Activated CD8-positive, alpha-beta T cell treated with anti-CD3 and anti-CD28 coated beads, Interleukin-2, amount 10 ng/mL, durations not matched to agents 7 days and 5 days (primary cell): Measurements from ENCODE around the gene TPPP. TPM values are rescaled to one million over a fixed set of nuclear protein-coding genes. Genes with fewer than 3 reads are reported as not detected.

Experiments used
- ATAC-seq: fragments of 150-1000 bp; cut with Tn5 transposase; one replicate; pipeline ENCODE4 v1.10.0; 2021; ENCODE audit warnings: moderate library complexity
- CTCF ChIA-PET: fragments of 350-600 bp; sonication (Branson Sonifier 250); formaldehyde crosslinking; loops from one replicate; lab custom pipeline; 2021; ENCODE audit warnings: antibody characterized with exemption; lab: Charles Lee
- POLR2A ChIA-PET: fragments of 350-600 bp; sonication (Branson Sonifier 250); formaldehyde crosslinking; loops from one replicate; lab custom pipeline; 2021; ENCODE audit warnings: antibody characterized with exemption; lab: Charles Lee
- DNase-seq: peaks from one replicate; pipeline ENCODE4 v3.0.0-alpha.2; 2020
- H3K27ac Mint-ChIP-seq: one replicate; pipeline ENCODE4 v1.8.0; 2021; ENCODE audit warnings: mild to moderate bottlenecking, mixed read lengths
- H3K27me3 Mint-ChIP-seq: one replicate; pipeline ENCODE4 v1.8.0; 2021; ENCODE audit warnings: low read depth, mixed read lengths
- H3K36me3 Mint-ChIP-seq: one replicate; pipeline ENCODE4 v1.8.0; 2021; ENCODE audit warnings: low read depth, mixed read lengths
- H3K4me1 Mint-ChIP-seq: one replicate; pipeline ENCODE4 v1.8.0; 2021; ENCODE audit warnings: low read depth, mixed read lengths
- H3K4me3 Mint-ChIP-seq: one replicate; pipeline ENCODE4 v1.8.0; 2021; ENCODE audit warnings: mild to moderate bottlenecking, mixed read lengths
- H3K9me3 Mint-ChIP-seq: one replicate; pipeline ENCODE4 v1.8.0; 2022; ENCODE audit warnings: mixed read lengths; ENCODE audit not compliant: insufficient read depth
- total RNA-seq, 2 experiments: library from RNA; stranded (reverse); gene quantifications; one replicate each; pipeline ENCODE4 v1.2.3, GENCODE V29; 2021

TPPP gene
- total RNA-seq, 2 experiments from 2014 or later = 0.08 TPM; not detected in 1

DNA sequence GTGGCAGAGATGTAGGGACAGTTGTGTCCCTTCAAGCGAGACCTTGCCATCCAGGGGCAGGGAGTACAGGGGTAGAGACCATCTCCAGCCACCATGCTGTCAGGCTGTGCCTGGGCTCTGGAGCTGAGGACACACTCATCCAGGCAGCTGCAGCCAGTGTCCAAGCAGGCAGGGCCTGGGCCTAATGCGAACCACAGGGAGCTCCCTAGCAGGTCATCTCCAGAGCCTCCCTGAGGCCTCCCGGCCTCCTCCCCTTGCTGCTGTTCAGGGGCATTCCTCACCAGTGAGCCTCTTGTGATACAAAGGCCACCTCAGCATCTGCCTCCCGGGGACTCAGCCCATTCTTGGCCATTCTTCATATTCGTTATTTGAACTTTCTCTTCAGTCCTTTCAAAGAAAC, 35.0 kb downstream of the TPPP start:
- H3K9me3 Mint-ChIP-seq = no peaks in the 10 kb centered on the region
- H3K4me1 Mint-ChIP-seq = no peaks in the 10 kb centered on the region
- ATAC-seq (no peak), DNase-seq (no peak)
- no peak overlapping the region for H3K27ac Mint-ChIP-seq
- H3K27me3 Mint-ChIP-seq = no peaks in the 10 kb centered on the region
- CTCF ChIA-PET = no interaction called here
- POLR2A ChIA-PET = no interaction called here
- H3K36me3 Mint-ChIP-seq = peaks cover 40% of the 10 kb centered on the region
- H3K4me3 Mint-ChIP-seq = no peak overlapping the region

DNA sequence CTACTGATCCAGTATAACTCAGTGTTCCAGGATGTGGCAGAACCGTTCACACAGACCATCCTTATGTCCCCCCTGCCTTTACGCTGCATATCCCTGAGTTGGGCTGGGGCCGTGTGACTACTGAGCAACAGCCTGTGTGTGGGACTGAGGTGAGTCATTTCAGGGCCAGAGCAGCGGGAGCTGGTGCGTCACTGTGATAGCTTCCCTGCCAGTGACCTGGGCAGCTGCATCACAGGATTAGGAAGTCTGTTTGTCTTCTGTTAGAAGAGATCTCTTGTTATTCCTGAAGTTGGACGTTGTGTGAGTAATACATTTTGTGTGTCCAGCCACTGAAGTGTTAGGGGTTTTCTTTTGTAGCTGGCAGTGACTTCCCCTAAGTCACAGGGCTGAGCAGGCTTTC, 35.6 kb downstream of the TPPP start:
- H3K27me3 Mint-ChIP-seq = no peaks in the 10 kb centered on the region
- H3K4me1 Mint-ChIP-seq = no peaks in the 10 kb centered on the region
- H3K27ac Mint-ChIP-seq = peak overlapping the region; percentile 40
- ChIA-PET CTCF (no interaction called here), POLR2A (no interaction called here)
- ATAC-seq = no peak
- H3K9me3 Mint-ChIP-seq = no peaks in the 10 kb centered on the region
- H3K4me3 Mint-ChIP-seq = no peak overlapping the region
- DNase-seq = no peak
- peaks cover 41% of the 10 kb centered on the region for H3K36me3 Mint-ChIP-seq

DNA sequence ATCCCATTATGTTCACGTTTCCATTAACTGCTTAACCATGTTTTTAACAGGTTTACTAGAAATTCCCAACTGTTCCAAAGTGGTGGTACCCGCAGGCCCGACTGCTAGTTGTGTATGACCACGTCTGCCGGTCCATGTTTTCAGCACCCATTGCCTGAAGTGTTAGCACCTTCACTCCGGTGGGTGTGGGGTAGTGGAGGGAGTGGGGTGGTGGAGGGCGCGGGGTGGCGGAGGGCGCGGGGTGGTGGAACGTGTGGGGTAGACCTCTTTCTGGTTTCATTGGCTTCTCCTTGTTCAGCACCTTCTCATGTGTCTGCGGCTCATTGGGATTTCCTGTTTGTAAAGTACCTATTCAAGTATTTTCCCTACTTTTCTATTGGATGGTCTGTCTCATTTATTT, 37.7 kb downstream of the TPPP start:
- no peaks in the 10 kb centered on the region for H3K4me1 Mint-ChIP-seq
- CTCF ChIA-PET = interaction anchor here (0.8 to 1.2 kb wide), 2 partner anchors 14 to 209 kb away, joined by 3 read pairs; no protein-coding TSS in a partner anchor
- DNase-seq (no peak), ATAC-seq (no peak)
- H3K9me3 Mint-ChIP-seq = no peaks in the 10 kb centered on the region
- peaks cover 42% of the 10 kb centered on the region for H3K36me3 Mint-ChIP-seq
- H3K27me3 Mint-ChIP-seq = no peaks in the 10 kb centered on the region
- H3K4me3 Mint-ChIP-seq = no peak overlapping the region
- POLR2A ChIA-PET = no interaction called here
- H3K27ac Mint-ChIP-seq = no peak overlapping the region

DNA sequence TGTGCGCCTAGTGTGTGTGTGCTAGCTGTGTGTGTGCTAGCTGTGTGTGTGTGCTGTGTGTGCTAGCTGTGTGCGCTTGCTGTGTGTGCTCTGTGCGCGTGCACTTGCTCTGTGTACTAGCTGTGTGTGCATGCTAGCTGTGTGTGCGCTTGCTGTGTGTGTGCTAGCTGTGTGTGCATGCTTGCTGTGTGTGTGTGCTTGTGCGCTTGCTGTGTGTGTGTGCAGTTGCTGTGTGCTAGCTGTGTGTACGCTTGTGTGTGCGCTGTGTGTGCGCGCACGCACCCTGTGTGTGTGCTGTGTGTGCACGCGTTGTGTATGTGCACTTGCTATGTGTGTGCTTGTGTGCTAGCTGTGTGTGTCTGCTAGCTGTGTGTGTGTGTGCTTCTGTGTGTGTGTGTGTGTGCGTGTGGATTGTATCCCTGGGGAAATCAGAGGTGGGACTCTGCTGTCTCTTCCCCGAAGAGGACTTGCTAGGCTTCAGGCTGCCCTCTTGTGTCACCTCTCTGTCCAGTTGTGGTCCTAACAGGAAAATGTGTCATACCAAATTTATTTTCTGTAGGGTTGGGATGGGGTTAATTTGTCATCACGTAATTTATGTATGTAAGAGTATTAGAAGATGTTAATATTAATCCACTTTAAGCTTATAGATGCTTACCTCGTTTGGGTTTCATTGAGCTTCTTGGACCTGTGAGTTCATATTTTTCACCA, 38.9 kb downstream of the TPPP start:
- ATAC-seq (no peak), DNase-seq (no peak)
- Mint-ChIP-seq H3K9me3 (no peaks in the 10 kb centered on the region), H3K4me3 (no peak overlapping the region), H3K36me3 (peaks cover 31% of the 10 kb centered on the region), H3K4me1 (no peaks in the 10 kb centered on the region), H3K27ac (no peak overlapping the region), H3K27me3 (no peaks in the 10 kb centered on the region)
- POLR2A ChIA-PET = interaction anchor here (0.6 to 1.1 kb wide), 2 partner anchors 86 to 180 kb away, joined by 3 read pairs; no protein-coding TSS in a partner anchor
- CTCF ChIA-PET = interaction anchor here (0.8 to 1.0 kb wide), 2 partner anchors 15 to 19 kb away, joined by 3 read pairs; no protein-coding TSS in a partner anchor

DNA sequence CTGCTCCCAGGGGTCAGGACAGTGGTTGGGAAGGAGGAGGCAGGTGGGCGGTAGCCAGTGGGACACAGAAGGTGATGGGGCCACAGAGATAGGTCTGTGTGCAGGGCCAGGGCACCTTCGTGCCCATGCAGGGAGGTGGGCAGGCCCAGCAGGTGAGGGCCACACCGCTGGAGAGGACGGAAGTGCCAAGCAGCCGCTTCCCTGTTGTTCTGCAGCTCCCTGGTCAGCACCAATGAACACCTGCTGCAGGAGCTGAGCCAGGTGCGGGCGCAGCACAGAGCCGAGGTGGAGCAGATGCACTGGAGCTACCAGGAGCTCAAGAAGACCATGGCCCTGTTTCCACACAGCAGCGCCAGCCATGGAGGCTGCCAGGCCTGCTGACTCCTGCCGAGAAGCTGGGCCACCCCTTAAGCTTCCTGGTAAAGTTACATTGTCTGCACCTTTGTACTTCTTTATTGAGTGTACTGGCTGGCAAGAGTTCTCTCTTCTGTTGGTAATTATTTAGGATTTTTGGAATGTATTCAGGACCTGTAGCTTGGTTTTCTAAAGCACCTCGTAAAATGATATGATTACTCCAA, 40.3 kb downstream of the TPPP start:
- no peak for ATAC-seq
- Mint-ChIP-seq H3K27ac (peak overlapping the region; percentile 58), H3K4me3 (no peak overlapping the region), H3K36me3 (peaks cover 22% of the 10 kb centered on the region), H3K27me3 (no peaks in the 10 kb centered on the region), H3K9me3 (no peaks in the 10 kb centered on the region), H3K4me1 (no peaks in the 10 kb centered on the region)
- no peak for DNase-seq
- CTCF ChIA-PET = interaction anchor here (1.1 kb wide), 1 partner anchor 206 kb away, joined by 3 read pairs; no protein-coding TSS in a partner anchor
- POLR2A ChIA-PET = no interaction called here

DNA sequence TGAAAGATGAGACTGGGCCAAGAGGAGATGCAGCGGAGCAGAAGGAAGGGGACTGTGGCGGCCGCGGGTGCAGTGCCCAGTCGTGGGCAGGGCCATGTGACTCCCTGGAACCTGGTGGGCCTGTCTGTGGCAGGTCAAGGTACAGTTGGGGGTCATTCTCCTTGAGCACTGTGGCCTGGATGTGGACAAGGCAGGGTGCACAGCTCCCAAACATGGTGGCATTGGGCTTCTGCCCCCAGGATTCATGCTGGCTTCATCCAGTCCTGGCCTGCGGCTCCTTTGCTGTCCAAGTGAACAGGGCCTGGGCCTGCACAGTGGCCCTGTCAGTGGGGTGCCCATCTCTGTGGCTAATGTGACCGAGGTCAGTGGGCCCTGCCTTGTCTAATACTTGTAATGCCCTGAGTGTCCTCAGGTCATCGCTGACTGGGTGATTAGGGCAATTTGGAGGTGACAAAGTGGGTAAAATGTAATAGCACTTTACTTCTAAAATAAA, 41.1 kb downstream of the TPPP start:
- CTCF ChIA-PET = no interaction called here
- Mint-ChIP-seq H3K27me3 (no peaks in the 10 kb centered on the region), H3K4me1 (no peaks in the 10 kb centered on the region), H3K9me3 (no peaks in the 10 kb centered on the region), H3K4me3 (no peak overlapping the region), H3K36me3 (peaks cover 17% of the 10 kb centered on the region), H3K27ac (no peak overlapping the region)
- POLR2A ChIA-PET = no interaction called here
- ATAC-seq (no peak), DNase-seq (no peak)

DNA sequence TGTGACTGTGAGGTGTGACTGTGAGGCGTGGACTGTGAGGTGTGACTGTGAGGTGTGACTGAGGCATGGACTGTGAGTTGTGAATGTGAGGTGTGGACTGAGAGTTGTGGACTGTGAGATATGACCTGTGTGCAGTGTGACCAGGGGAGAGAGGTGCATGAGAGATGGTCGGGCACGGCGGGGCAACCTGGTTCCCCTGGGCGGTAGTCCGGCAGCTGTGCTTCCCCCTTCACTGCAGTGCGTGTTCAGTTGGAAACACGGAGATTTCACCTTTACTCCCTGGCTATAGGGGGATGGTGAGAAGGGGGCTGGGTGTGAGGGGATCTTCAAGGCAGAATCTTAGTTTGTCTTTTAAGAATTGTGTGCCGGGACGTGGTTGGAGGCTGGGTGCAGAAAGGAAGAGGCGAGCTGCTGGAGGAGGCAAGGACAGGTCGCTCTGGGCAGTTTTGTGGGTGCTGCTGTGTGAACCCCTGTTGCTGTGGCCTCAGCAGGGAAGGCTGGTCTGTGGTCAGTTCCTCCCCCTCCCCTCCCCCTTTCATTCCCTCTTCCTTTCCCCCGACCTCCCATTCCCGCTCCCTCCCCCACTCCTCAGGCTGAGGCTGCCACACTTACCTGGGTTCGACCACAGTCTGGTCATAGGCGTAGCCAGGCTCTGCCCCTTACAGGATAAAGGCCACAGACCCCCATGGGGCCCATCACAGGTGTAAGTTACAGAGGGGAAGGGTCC, 41.7 kb downstream of the TPPP start:
- ChIA-PET CTCF (no interaction called here), POLR2A (interaction anchor here (0.5 kb wide), 1 partner anchor 265 kb away, joined by 4 read pairs; no protein-coding TSS in a partner anchor)
- no peaks in the 10 kb centered on the region for H3K4me1 Mint-ChIP-seq
- no peak for ATAC-seq
- no peak for DNase-seq
- no peak overlapping the region for H3K27ac Mint-ChIP-seq
- H3K4me3 Mint-ChIP-seq = no peak overlapping the region
- H3K36me3 Mint-ChIP-seq = peaks cover 16% of the 10 kb centered on the region
- no peaks in the 10 kb centered on the region for H3K27me3 Mint-ChIP-seq
- H3K9me3 Mint-ChIP-seq = no peaks in the 10 kb centered on the region

DNA sequence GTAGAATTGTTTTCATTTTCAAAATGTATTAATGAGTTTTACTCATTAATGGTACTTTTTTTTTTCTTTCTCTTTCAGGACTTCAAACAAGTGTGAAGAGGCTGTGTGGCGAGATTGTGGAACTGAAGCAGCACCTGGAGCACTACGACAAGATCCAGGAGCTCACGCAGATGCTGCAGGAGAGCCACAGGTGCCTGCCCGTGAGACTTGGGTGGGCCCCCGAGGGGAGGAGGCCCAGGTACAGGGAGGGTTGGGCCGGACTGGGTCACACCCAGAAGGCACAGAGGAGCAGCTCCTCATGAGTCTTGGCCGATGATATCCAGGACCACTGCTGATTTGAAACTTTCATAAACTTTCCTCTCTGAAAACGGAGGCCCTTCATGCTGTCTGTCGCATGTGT, 45.4 kb downstream of the TPPP start:
- peaks cover 3% of the 10 kb centered on the region for H3K4me1 Mint-ChIP-seq
- POLR2A ChIA-PET = no interaction called here
- peaks cover 28% of the 10 kb centered on the region for H3K36me3 Mint-ChIP-seq
- DNase-seq (no peak), ATAC-seq (no peak)
- H3K27me3 Mint-ChIP-seq = no peaks in the 10 kb centered on the region
- CTCF ChIA-PET = no interaction called here
- no peak overlapping the region for H3K27ac Mint-ChIP-seq
- H3K4me3 Mint-ChIP-seq = no peak overlapping the region
- H3K9me3 Mint-ChIP-seq = no peaks in the 10 kb centered on the region

DNA sequence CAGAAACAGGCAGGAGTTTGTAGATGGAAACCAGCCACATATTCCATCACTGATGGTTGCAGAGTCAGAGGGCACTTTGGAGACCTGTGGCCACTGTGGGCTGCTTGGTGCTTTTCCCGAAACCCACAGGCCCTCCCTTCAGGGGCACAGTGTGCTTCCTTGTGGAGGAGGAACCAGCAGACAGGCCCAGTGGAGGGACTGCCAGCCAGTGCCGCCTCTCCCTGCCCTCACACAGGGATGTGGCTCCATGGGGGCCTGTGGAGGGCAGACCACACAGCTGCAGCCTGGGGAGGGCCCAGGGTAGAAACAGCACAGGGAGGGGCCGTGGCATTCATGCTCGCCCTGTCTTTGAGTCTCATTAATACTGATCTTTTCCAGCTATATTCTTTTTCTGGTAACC, 45.8 kb downstream of the TPPP start:
- Mint-ChIP-seq H3K27me3 (no peaks in the 10 kb centered on the region), H3K9me3 (no peaks in the 10 kb centered on the region), H3K36me3 (peaks cover 28% of the 10 kb centered on the region), H3K4me1 (peaks cover 3% of the 10 kb centered on the region), H3K4me3 (no peak overlapping the region), H3K27ac (no peak overlapping the region)
- ChIA-PET POLR2A (no interaction called here), CTCF (no interaction called here)
- DNase-seq (no peak), ATAC-seq (no peak)

DNA sequence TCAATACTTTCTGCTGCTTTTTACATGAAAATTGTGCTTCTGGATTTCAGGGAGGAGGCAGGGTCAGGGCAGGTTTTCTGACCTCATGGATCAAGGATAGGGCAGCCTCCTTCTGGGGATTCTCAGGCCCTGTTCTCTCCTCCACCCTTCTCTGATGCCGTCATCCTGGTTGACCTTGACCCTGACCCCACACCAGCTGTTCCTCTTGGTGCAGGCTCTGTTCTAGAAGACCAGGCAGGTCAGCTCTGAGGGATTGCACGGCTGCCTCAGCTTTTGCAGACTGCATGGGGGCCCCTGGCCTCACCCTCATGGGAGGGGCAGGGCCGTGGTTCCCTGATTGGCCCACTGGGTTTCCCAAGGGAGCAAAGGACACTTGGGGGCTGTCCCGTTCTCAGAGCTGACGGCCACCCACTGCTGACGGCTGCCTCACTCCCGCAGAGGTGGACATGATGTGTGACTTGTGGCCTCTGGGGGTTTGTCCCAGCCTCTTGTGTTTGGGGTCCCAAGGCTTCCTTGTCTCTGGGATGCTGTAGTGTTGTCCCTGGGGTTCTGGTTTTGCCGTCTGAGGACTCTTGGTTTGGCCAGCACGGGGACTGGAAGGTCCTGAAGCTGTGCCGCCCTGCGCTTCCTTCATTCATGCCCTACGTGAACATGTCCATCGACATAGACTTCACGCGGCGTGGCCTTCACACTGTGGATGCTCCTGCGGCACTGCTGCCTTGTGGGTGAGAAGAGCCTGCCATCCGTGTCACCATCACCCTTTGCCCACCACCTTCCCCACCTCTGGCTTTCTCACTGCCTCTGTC, 46.6 kb downstream of the TPPP start:
- H3K36me3 Mint-ChIP-seq = peaks cover 22% of the 10 kb centered on the region
- ATAC-seq (no peak), DNase-seq (no peak)
- no peak overlapping the region for H3K27ac Mint-ChIP-seq
- no peak overlapping the region for H3K4me3 Mint-ChIP-seq
- H3K9me3 Mint-ChIP-seq = no peaks in the 10 kb centered on the region
- ChIA-PET CTCF (no interaction called here), POLR2A (no interaction called here)
- H3K27me3 Mint-ChIP-seq = no peaks in the 10 kb centered on the region
- H3K4me1 Mint-ChIP-seq = peaks cover 3% of the 10 kb centered on the region

DNA sequence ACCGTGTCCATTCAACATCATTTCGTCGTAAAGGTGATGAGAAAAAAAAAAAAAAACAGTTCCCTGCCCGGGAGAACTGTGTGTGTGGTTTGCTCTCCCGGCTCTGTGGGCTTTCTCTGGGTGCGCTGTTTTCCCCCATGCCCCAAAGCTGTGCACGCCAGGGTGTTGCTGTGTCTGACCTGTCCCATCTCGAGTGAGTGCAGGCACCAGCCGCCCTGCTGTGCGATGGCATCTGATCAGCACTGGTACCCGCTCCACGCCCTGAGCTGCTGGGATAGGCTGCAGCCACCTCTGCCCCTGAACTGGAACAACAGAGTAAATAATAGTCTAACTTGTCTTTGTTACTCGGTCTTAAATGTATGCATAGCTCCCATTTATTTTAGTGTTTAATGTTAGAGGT, 47.7 kb downstream of the TPPP start:
- H3K27ac Mint-ChIP-seq = no peak overlapping the region
- no peak for DNase-seq
- no peak overlapping the region for H3K4me3 Mint-ChIP-seq
- ATAC-seq = no peak
- CTCF ChIA-PET = no interaction called here
- no peaks in the 10 kb centered on the region for H3K27me3 Mint-ChIP-seq
- H3K4me1 Mint-ChIP-seq = peaks cover 3% of the 10 kb centered on the region
- POLR2A ChIA-PET = no interaction called here
- H3K36me3 Mint-ChIP-seq = peaks cover 30% of the 10 kb centered on the region
- no peaks in the 10 kb centered on the region for H3K9me3 Mint-ChIP-seq
